Activated CD8-positive, alpha-beta memory T cell treated with anti-CD3 and anti-CD28 coated beads for 1 hour (primary cell): Measurements from ENCODE around the gene ZNF853.

ENCODE experiments used
- DNase-seq, 2 donors: peaks; one replicate each; pipeline ENCODE4 v3.0.0-alpha.2; 2020; ENCODE audit warnings: low read depth in 1 of 2; ENCODE audit errors: extremely low read depth in 1 of 2

ZNF853 gene

DNA sequence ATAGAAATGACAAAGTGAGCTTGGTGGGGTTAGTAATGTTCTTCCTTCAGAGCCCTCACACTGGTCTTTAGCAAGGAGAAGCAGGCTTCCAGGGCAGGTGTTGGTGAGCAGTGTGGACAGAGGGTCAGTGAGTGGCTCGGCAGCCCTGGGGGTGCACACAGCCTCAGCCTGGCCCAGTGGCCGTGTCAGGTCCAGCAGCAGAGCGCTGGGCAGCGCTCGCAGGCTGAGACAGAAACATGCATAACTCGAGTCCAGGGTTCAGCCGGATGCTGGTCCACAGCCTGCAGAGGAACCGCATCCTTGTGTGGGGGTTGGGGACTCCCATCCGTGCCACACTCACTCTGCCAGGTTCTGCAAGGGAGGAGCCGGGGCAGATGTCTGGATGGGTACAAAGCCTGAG lies 11.0 kb upstream of the ZNF853 start:
- no peak for DNase-seq

DNA sequence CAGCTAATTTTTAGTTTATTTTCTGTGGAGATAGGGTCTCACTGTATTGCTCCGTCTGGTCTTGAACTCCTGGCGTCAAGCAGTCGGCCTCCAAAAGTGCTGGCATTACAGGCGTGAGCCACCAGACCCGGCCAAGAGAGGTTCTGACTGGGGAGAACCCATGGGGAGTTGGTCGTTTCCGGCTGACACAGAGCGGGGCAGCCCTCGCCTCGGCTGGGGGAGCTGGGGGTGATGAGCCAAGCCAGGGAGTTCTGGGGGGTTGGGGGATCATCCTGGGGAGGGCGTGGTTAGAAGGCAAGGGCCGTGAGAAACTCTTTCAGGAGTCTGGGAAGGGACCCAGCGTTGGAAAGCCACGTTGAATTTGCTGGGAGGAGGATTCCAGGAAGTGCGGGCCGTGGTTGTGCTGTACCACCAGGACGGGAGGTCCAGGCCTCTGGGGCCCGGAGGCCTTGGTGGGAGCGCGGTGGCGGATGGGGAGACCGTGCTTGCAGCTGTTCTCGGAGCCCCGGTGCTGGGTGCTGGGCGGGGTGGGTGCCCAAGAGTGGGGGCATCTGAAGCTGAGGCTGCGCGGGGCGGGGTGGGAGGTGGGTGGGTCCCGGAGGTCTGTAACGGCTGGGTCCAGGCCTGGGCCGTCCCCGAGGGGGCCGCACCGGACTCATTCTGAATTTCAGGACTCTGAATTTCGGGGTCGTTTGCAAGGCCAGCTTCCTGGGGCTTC lies 8.4 kb upstream of the ZNF853 start:
- DNase-seq: no peak

DNA sequence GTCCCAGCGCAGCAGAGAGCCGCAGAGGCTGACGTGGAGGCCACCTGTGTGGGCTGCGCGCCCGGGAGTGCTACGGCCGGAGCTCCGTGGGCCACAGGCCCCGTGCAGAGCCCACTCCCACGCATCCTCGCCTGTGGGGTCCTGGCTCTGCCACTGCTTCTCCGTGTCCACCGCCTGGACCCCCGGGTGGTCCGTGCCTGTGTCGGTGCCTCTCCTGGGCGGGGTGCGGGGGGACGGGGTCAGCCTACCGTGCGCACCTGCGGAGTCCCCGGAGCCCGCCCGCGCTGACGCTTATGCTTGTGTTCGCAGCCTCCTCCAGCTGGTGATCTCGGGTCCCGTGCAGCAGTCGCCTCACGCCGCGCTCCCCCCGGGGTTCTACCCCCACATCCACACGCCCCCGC lies 7.8 kb upstream of the ZNF853 start:
- no peak for DNase-seq

- no peak for DNase-seq
These were observed 7.3 kb upstream of the ZNF853 start for GRCh38 chr7:6608081-6608480.

- DNase-seq: no peak
These were observed 6.6 kb upstream of the ZNF853 start for GRCh38 chr7:6608794-6609193.

DNA sequence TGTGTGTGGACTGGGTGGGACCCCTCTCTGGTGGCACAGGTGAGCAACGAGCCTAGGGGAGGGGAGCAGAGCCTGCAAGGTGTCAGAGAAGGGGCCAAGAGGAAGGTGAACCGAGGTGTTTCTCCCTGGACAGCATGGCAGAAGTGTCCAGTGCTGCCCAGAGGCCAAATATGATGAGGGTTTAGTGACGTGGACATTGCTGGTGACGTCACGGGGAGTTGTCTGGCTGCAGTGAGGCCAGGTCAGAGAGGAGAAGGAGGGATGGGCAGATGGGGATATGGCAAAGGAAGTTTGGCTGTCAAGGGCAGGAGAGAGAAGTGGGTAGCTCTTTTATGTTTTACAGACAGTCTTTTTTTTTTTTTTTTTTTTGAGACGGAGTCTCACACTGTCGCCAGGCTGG lies 2.6 kb upstream of the ZNF853 start:
- no peak for DNase-seq

DNA sequence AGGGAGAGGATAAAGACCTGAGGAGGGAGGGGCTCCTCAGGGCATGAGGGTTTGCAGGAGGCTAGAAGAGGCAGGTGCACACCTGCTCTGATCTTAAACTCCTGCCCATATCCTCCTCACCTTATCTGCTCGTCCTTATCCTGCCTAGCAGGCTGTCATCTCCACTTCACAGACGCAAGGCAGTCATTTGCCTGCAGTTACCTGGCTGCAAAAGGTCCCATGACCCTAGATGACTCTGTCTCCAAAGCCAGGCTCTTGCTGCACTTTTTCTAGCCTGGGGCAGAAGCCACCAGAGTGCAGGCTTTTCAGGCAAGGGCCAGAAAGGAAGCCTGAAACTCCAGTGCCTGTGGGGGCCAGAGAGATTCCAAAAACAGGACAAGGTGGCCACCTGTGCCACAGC lies 1.7 kb upstream of the ZNF853 start:
- no peak for DNase-seq

GRCh38 chr7:6615723-6616555 lies 529 bp downstream of the ZNF853 start:
- no peak for DNase-seq

DNA sequence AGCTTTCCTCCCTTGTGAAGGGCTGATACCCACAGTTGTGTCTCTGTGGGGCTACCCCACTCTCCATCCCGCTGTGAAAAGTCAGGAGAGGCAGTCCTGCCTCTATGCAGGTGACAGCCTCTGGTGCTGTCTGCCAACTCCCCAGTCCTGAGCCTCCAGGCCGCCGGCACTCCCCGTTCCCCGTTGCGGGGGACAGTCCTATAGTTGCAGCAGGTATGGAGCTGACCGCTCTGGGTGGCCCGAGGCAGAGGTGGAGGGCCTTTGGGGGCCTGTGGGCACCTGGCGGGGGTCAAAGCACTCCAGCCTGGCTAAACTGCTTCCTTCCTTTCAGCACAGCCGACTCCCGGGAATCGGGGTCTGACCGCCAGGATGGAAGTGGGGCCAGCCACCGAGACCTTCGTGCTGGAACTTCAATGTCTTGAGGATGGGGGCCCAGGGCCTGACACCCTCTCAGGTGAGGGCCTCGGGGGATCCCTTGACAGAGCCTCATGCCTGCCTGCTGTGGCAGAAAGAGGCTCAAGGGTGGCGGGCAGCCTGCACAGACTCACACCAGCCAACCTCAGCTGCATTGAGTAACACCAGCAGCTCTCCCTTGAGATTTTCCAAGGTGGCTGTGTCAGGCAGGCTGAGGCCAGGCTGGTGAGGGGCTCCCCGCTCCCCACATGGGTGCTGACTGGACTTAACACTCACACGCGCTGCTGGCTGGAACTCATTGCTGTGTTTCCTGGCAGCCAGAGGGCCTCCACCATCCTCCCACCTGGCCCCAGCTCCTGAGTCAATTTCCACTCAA lies 1.6 kb downstream of the ZNF853 start:
- DNase-seq: no peak

GRCh38 chr7:6618621-6619020 lies 3.2 kb downstream of the ZNF853 start:
- DNase-seq: no peak

DNA sequence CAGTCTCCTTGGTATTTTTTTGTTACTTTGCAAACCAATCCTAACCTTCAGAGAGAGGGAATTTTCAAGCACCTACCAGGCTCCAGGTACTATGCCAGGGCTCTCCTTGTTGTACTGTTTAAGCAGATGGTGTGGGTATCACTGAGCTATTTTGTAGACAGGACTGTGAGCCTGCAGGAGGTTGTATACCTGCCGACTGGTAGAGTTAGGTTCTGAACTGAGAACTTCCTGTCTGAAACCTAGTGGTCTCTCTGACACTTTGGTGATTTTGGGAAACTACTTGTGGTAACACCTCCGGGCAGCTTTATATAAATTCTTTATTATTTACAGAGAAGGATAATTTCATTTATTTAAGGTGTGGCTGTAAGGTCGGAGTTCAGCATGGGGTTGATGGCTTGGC lies 4.6 kb downstream of the ZNF853 start:
- no peak for DNase-seq

DNA sequence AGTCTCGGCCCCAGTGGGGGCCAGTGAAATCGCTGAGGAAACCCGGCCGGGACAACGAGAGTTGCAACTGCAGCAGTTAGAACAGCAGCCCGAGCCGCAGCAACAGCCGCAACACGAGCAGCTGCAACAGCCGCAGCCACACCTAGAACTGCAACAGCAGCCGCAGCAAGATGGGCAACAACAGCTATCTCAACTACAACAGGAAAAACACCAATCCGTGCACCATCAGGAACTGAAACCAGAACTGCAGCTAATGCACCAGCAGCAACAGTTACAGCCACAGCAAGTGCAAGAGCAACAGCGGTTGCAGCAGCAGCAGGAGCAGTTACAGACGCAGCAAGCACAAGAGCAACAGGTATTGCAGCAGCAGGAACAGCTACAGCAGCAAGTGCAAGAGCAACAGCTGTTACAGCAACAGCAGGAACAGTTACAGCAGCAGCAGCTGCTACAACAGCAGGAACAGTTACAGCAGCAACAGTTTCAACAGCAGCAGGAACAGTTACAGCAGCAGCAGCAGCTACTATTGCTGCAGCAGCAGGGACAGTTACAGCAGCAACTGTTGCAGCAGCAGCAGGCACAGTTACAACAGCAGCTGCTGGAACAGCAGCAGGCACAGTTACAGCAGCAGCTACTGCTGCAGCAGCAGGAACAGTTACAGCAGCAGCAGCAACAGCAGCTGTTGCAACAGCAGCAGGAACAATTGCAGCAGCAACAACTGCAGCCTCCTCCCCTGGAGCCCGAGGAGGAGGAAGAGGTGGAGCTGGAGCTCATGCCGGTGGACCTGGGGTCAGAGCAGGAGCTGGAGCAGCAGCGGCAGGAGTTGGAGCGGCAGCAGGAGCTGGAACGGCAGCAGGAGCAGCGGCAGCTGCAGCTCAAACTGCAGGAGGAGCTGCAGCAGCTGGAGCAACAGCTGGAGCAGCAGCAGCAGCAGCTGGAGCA lies 6.1 kb downstream of the ZNF853 start:
- DNase-seq: no peak

GRCh38 chr7:6622134-6622710 lies 6.8 kb downstream of the ZNF853 start:
- DNase-seq: no peak

- DNase-seq: no peak
These were observed 8.3 kb downstream of the ZNF853 start for GRCh38 chr7:6623589-6624245.

DNA sequence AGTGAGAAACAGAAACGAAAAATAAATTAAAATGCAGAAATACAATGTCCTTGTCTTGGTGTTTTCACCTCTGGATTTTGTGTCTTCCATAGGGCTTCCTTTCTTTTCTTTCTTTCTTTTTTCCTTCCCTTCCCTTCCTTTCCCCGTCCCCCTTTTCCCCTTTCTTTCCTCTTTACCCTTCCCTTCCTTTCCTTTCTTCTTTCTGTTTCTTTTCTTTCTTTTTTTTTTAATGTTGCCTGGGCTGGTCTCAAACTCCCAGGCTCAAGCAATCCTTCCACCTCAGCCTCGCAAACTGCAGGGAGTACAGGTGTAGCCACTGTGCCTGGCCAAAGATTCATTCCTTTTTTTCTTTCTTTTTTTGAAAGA lies 8.8 kb downstream of the ZNF853 start:
- DNase-seq: no peak

DNA sequence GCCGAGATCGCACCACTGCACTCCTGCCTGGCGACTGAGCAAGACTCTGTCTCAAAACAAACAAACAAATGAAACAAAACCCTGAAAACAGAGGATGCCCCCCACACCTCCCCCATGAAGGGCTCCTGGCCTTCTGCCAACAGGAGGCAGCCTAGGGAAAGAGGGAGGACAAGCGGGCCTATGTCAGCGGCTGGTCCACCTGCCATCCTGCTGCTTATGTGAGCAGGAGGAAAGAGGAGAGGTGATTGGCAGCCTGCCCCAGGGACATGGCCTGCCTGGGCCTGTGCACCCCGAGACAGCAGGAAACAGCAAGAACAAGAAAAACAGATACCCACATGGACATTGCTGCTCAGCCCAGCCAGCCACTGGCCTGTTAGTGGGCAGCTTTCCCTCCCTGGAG lies 12.6 kb downstream of the ZNF853 start:
- DNase-seq: no peak

GRCh38 chr7:6630007-6630849 lies 14.8 kb downstream of the ZNF853 start:
- DNase-seq: no peak

DNA sequence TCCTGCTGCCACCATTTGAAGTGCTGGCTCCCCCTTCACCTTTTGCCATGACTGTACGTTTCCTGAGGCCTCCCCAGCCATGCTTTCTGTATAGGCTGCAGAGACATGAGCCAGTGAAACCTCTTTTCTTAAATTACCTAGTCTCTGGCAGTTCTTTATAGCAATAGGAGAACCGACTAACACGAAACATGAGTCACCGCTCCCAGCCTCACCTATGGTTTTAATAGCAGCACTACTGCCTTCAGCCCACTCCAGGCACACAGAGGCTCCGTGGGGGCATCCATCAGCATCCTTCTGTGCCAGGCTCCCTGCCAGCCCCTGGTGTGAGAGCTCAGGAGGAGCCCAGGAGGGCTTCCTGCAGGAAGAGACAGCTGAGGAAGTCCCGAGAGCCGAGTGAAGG lies 16.2 kb downstream of the ZNF853 start:
- DNase-seq: no peak

DNA sequence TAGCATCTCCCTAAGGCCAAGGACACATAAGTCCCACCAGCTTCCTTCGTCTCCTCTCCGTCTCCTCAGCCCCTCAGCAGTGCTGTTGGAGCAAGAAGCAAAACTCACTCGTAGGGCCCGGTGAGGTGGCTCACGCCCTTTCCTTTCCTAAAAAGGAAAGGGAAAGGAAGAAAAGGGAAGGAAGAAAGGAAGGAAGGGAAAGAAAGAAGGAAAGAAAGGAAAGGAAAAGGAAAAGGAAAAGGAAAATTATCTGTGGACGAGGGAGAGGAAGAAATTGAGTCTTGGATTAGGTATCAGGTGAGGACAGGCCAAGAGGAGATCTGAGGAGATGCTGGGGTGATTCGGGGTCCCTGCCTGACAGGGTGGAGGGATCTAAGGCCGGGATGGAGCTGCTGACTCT lies 18.6 kb downstream of the ZNF853 start:
- DNase-seq: no peak
